Neuronal stem cell (in vitro differentiated cells): ENCODE data around the gene ATG5.

Experiments
- DNase-seq: peaks from one replicate; pipeline ENCODE4 v3.0.0-alpha.2; 2013; ENCODE audit warnings: low spot score
- H2AFZ ChIP-seq: one replicate; pipeline ENCODE4 v1.6.1; 2013; ENCODE audit warnings: mild to moderate bottlenecking, low read length, inconsistent platforms
- H2AK5ac ChIP-seq: 2 replicates; pipeline ENCODE4 v1.6.1; 2013; ENCODE audit warnings: low read depth, mild to moderate bottlenecking, inconsistent platforms, low read length, moderate library complexity, mixed read lengths
- H2BK120ac ChIP-seq: 2 replicates; pipeline ENCODE4 v1.6.1; 2013; ENCODE audit warnings: low read depth, mild to moderate bottlenecking, inconsistent platforms, low read length, moderate library complexity, mixed read lengths
- H2BK12ac ChIP-seq: one replicate; pipeline ENCODE4 v1.6.1; 2013; ENCODE audit warnings: low read length, inconsistent platforms
- H2BK15ac ChIP-seq: 2 replicates; pipeline ENCODE4 v1.6.1; 2013; ENCODE audit warnings: mild to moderate bottlenecking, low read length, inconsistent platforms, mixed read lengths
- H2BK5ac ChIP-seq: one replicate; pipeline ENCODE4 v1.6.1; 2013; ENCODE audit warnings: inconsistent platforms, mild to moderate bottlenecking, low read length, moderate library complexity
- H3K14ac ChIP-seq: one replicate; pipeline ENCODE4 v1.6.1; 2013; ENCODE audit warnings: low read length, inconsistent platforms
- H3K18ac ChIP-seq: 2 replicates; pipeline ENCODE4 v1.6.1; 2013; ENCODE audit warnings: low read length, inconsistent platforms
- H3K23ac ChIP-seq: 2 replicates; pipeline ENCODE4 v1.6.1; 2013; ENCODE audit warnings: low read depth, mild to moderate bottlenecking, mixed read lengths, low read length, inconsistent platforms; ENCODE audit not compliant: poor library complexity
- H3K27ac ChIP-seq: replicated peaks from 3 replicates; pipeline ENCODE4 v1.5.1; 2013; ENCODE audit warnings: low read length, inconsistent platforms
- H3K27me3 ChIP-seq, 3 experiments: 2 replicates each; pipeline ENCODE4 v1.6.1; 2013; ENCODE audit warnings: low read length in 3 of 3, mild to moderate bottlenecking in 2 of 3, inconsistent platforms in 1 of 3, low read depth in 1 of 3, mixed read lengths in 1 of 3, moderate library complexity in 1 of 3; ENCODE audit not compliant: control insufficient read depth in 3 of 3, insufficient read depth in 3 of 3
- H3K36me3 ChIP-seq, 2 donors: replicated peaks in 1 of 2; 2 replicates each; pipeline ENCODE4 v1.6.1; 2013; ENCODE audit warnings: low read length in 2 of 2; ENCODE audit not compliant: control insufficient read depth in 2 of 2, insufficient read depth in 2 of 2
- H3K4ac ChIP-seq: 2 replicates; pipeline ENCODE4 v1.6.1; 2013; ENCODE audit warnings: inconsistent platforms, mild to moderate bottlenecking, low read length, moderate library complexity
- H3K4me1 ChIP-seq, 2 donors: 1 replicate in 1 of 2; 2 replicates in 1 of 2; pipeline ENCODE4 v1.6.1; 2013; ENCODE audit warnings: low read length in 2 of 2, low read depth in 1 of 2; ENCODE audit not compliant: control insufficient read depth in 2 of 2, insufficient read depth in 1 of 2
- H3K4me2 ChIP-seq: one replicate; pipeline ENCODE4 v1.6.1; 2013; ENCODE audit warnings: mild to moderate bottlenecking, low read length, inconsistent platforms; ENCODE audit not compliant: insufficient read depth, poor library complexity, severe bottlenecking
- H3K4me3 ChIP-seq, 2 donors: 2 replicates each; pipeline ENCODE4 v1.5.1; 2013; ENCODE audit warnings: low read length in 2 of 2, mild to moderate bottlenecking in 2 of 2, inconsistent platforms in 1 of 2, moderate library complexity in 1 of 2
- H3K79me1 ChIP-seq: one replicate; pipeline ENCODE4 v1.6.1; 2013; ENCODE audit warnings: low read depth, mild to moderate bottlenecking, inconsistent platforms, low read length, moderate library complexity
- H3K9ac ChIP-seq: one replicate; pipeline ENCODE4 v1.6.1; 2013; ENCODE audit warnings: mild to moderate bottlenecking, low read depth, low read length, inconsistent platforms; ENCODE audit not compliant: poor library complexity
- H3K9me3 ChIP-seq, 2 donors: replicated peaks in 1 of 2; 2 replicates each; pipeline versions ENCODE3 to v1.6.1; 2013; ENCODE audit warnings: low read length in 2 of 2, mild to moderate bottlenecking in 2 of 2, inconsistent platforms in 1 of 2, low read depth in 1 of 2, mixed read lengths in 1 of 2, moderate library complexity in 1 of 2; ENCODE audit not compliant: control insufficient read depth in 2 of 2, insufficient read depth in 1 of 2
- H4K8ac ChIP-seq: one replicate; pipeline ENCODE4 v1.6.1; 2013; ENCODE audit warnings: low read depth, mild to moderate bottlenecking, inconsistent platforms, low read length, moderate library complexity
- H4K91ac ChIP-seq: one replicate; pipeline ENCODE4 v1.6.1; 2013; ENCODE audit warnings: low read length, low read depth, mild to moderate bottlenecking, inconsistent platforms; ENCODE audit not compliant: poor library complexity
- WGBS, 2 donors: extraction: QIAGEN DNeasy Blood & Tissue Kit; methylation state at CpG; one replicate each; pipeline ENCODE4 v1.1.7; 2013; ENCODE audit warnings: missing lambda C conversion rate in 2 of 2, mixed read lengths in 1 of 2; ENCODE audit not compliant: insufficient read length in 2 of 2, insufficient replicate concordance in 1 of 2; ENCODE audit errors: extremely low coverage in 2 of 2; 5-methylcytosine and 5-hydroxymethylcytosine counted together

The ATG5 gene

DNA sequence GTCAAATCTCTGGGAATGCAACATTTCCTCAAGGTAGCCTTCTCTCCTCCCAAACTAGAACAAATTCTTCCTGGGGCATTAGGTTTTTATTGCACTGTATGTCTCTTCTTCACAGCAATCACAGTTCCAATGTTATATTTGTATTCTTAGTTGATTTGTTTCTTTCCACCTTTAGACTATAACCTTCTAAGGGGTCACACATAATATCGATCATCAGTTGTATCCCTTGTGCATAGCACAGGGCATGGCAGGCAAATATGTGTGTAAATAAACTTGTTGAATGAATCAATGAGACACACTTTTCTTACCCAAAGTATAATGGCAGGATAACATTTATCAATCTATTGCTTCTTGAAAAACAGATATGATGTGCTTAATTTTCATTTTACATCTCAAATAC lies 81.0 kb downstream of the ATG5 start:
- H2BK120ac ChIP-seq = no peak overlapping the region
- no peak overlapping the region for H3K4me2 ChIP-seq
- no peak for DNase-seq
- H3K27me3 ChIP-seq = no peaks in the 10 kb centered on the region
- no peaks in the 10 kb centered on the region for H3K9me3 ChIP-seq
- H4K91ac ChIP-seq = no peak overlapping the region
- H3K36me3 ChIP-seq = peaks cover 2 to 21% of the 10 kb centered on the region in 2 donors
- H2BK5ac ChIP-seq = no peak overlapping the region
- H2AK5ac ChIP-seq = no peak overlapping the region
- H2BK15ac ChIP-seq = no peak overlapping the region
- H3K79me1 ChIP-seq = no peaks in the 10 kb centered on the region
- no peak overlapping the region for H3K4ac ChIP-seq
- no peak overlapping the region for H3K4me3 ChIP-seq
- H3K4me1 ChIP-seq = no peaks in the 10 kb centered on the region
- H2AFZ ChIP-seq = no peak overlapping the region
- no peak overlapping the region for H3K9ac ChIP-seq
- no peak overlapping the region for H3K14ac ChIP-seq
- H3K18ac ChIP-seq = no peak overlapping the region
- no peak overlapping the region for H3K23ac ChIP-seq
- H4K8ac ChIP-seq = no peak overlapping the region
- H3K27ac ChIP-seq = no peak overlapping the region
- no CpG with 5 or more reads among the region's 1 CpG for WGBS, 2 donors
- H2BK12ac ChIP-seq = no peak overlapping the region

- no peak overlapping the region for H2BK12ac ChIP-seq
- no peak overlapping the region for H3K9ac ChIP-seq
- no peak overlapping the region for H3K14ac ChIP-seq
- no peak overlapping the region for H3K27ac ChIP-seq
- H3K9me3 ChIP-seq = no peaks in the 10 kb centered on the region
- no CpG with 5 or more reads among the region's 4 CpGs for WGBS, 2 donors
- peaks cover 2 to 18% of the 10 kb centered on the region in 2 donors for H3K36me3 ChIP-seq
- H4K91ac ChIP-seq = no peak overlapping the region
- DNase-seq = no peak
- no peak overlapping the region for H2BK5ac ChIP-seq
- H3K4ac ChIP-seq = no peak overlapping the region
- no peaks in the 10 kb centered on the region for H3K4me1 ChIP-seq
- H2AK5ac ChIP-seq = no peak overlapping the region
- H3K4me3 ChIP-seq = no peak overlapping the region
- no peaks in the 10 kb centered on the region for H3K27me3 ChIP-seq
- H3K23ac ChIP-seq = no peak overlapping the region
- H4K8ac ChIP-seq = no peak overlapping the region
- no peak overlapping the region for H2BK15ac ChIP-seq
- no peak overlapping the region for H3K4me2 ChIP-seq
- no peak overlapping the region for H3K18ac ChIP-seq
- H3K79me1 ChIP-seq = peaks cover 2% of the 10 kb centered on the region
- no peak overlapping the region for H2AFZ ChIP-seq
- H2BK120ac ChIP-seq = no peak overlapping the region
Observed at GRCh38 chr6:106243261-106243660, 82.3 kb downstream of the ATG5 start.

- peaks cover 0 to 4% of the 10 kb centered on the region in 2 donors for H3K36me3 ChIP-seq
- DNase-seq = no peak
- no peak overlapping the region for H3K27ac ChIP-seq
- H3K79me1 ChIP-seq = peaks cover 2% of the 10 kb centered on the region
- no peak overlapping the region for H3K4ac ChIP-seq
- no peak overlapping the region for H2BK120ac ChIP-seq
- no peaks in the 10 kb centered on the region for H3K27me3 ChIP-seq
- no peak overlapping the region for H3K9ac ChIP-seq
- H2BK5ac ChIP-seq = no peak overlapping the region
- no peak overlapping the region for H2AFZ ChIP-seq
- H4K91ac ChIP-seq = no peak overlapping the region
- no peaks in the 10 kb centered on the region for H3K4me1 ChIP-seq
- no peak overlapping the region for H4K8ac ChIP-seq
- H3K14ac ChIP-seq = no peak overlapping the region
- H3K4me3 ChIP-seq = no peak overlapping the region
- H3K9me3 ChIP-seq = no peaks in the 10 kb centered on the region
- no peak overlapping the region for H2AK5ac ChIP-seq
- H3K4me2 ChIP-seq = no peak overlapping the region
- no peak overlapping the region for H3K18ac ChIP-seq
- H2BK12ac ChIP-seq = no peak overlapping the region
- H2BK15ac ChIP-seq = no peak overlapping the region
- H3K23ac ChIP-seq = no peak overlapping the region
Observed at GRCh38 chr6:106241498-106241897, 84.1 kb downstream of the ATG5 start.

DNA sequence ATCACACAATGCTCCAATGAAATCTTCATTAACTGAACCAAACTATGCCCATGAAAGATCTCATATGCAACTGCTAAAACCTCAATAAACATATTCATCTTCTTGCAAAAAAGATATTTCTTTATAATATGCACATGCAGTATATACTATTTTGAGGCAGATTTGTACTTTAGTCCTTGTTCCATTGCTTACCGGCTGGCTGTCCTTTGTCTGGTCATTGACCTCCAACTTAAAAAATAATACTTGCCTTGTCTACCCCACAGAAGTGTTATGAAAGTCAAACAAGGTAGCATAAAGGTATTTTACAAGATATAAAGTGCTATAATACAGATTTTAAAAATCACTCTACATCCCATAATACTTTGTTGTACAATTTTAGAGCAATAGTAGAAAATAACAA lies 88.3 kb downstream of the ATG5 start:
- Histone ChIP-seq H3K27me3 (no peaks in the 10 kb centered on the region), H2BK5ac (no peak overlapping the region), H2AFZ (no peak overlapping the region), H3K14ac (no peak overlapping the region), H3K4me2 (no peak overlapping the region), H3K4me3 (no peak overlapping the region), H3K9ac (no peak overlapping the region), H3K9me3 (peaks cover 0 to 4% of the 10 kb centered on the region in 2 donors), H3K4me1 (no peaks in the 10 kb centered on the region), H2BK15ac (no peak overlapping the region), H2BK120ac (no peak overlapping the region), H2AK5ac (no peak overlapping the region), H4K91ac (no peak overlapping the region), H3K27ac (no peak overlapping the region), H3K36me3 (no peaks in the 10 kb centered on the region), H3K4ac (no peak overlapping the region), H3K18ac (no peak overlapping the region), H4K8ac (no peak overlapping the region), H3K79me1 (peaks cover 2% of the 10 kb centered on the region), H3K23ac (no peak overlapping the region), H2BK12ac (no peak overlapping the region)
- no CpG with 5 or more reads among the region's 1 CpG for WGBS, 2 donors
- no peak for DNase-seq
